Hepatic stellate cell (primary cell): ENCODE results near the gene RPL23.

Experiments used
- DNase-seq: peaks from one replicate; pipeline ENCODE4 v3.0.0; 2011; ENCODE audit warnings: low spot score

RPL23 gene

GRCh38 chr17:38853292-38854219, at the start of gene RPL23:
RPL23 (minus strand) TSS chr17:38853721; CDS start chr17:38853710, 11 bp downstream.
- peak; percentile 90 for DNase-seq

GRCh38 chr17:38900978-38901656, 47.6 kb upstream of the RPL23 start:
- peak; percentile 98 for DNase-seq

- no peak for DNase-seq
Observed at GRCh38 chr17:38899421-38899820, 45.9 kb upstream of the RPL23 start.

GRCh38 chr17:38898812-38899348, 45.4 kb upstream of the RPL23 start:
- no peak for DNase-seq

GRCh38 chr17:38898291-38898679, 44.8 kb upstream of the RPL23 start:
- DNase-seq, result no peak

- no peak for DNase-seq
Observed at GRCh38 chr17:38897671-38898290, 44.3 kb upstream of the RPL23 start.

- DNase-seq, result no peak
Observed at GRCh38 chr17:38897176-38897575, 43.7 kb upstream of the RPL23 start.

- DNase-seq, result no peak
Observed at GRCh38 chr17:38896346-38896954, 42.9 kb upstream of the RPL23 start.

- no peak for DNase-seq
Observed at GRCh38 chr17:38894276-38894675, 40.8 kb upstream of the RPL23 start.

GRCh38 chr17:38893607-38894006, 40.1 kb upstream of the RPL23 start:
- no peak for DNase-seq

GRCh38 chr17:38893113-38893512, 39.6 kb upstream of the RPL23 start:
- no peak for DNase-seq

GRCh38 chr17:38892620-38893019, 39.1 kb upstream of the RPL23 start:
- no peak for DNase-seq

GRCh38 chr17:38892083-38892482, 38.6 kb upstream of the RPL23 start:
- no peak for DNase-seq

- DNase-seq, result no peak
Observed at GRCh38 chr17:38891441-38891840, 37.9 kb upstream of the RPL23 start.

GRCh38 chr17:38890410-38890746, 36.9 kb upstream of the RPL23 start:
- no peak for DNase-seq

GRCh38 chr17:38889745-38890409, 36.4 kb upstream of the RPL23 start:
- DNase-seq, result no peak

- DNase-seq, result no peak
Observed at GRCh38 chr17:38888842-38889241, 35.3 kb upstream of the RPL23 start.

GRCh38 chr17:38886643-38887010, 33.1 kb upstream of the RPL23 start:
- no peak for DNase-seq

- no peak for DNase-seq
Observed at GRCh38 chr17:38885728-38886642, 32.5 kb upstream of the RPL23 start.

GRCh38 chr17:38885044-38885727, 31.7 kb upstream of the RPL23 start:
- DNase-seq, result no peak
